Type B pancreatic cell (in vitro differentiated cells): ENCODE measurements around the gene ELMOD1. TPM values are rescaled to one million over a fixed set of nuclear protein-coding genes. Genes with fewer than 3 reads are reported as not detected.

Source experiments
- DNase-seq: peaks from one replicate; pipeline ENCODE4 v3.0.0; 2021; ENCODE audit warnings: mixed read lengths; ENCODE audit not compliant: unreplicated experiment; ENCODE audit errors: extremely low spot score
- H3K27ac Mint-ChIP-seq: 2 replicates; pipeline ENCODE4 v1.8.0; 2021; ENCODE audit warnings: mild to moderate bottlenecking, mixed read lengths
- H3K27me3 Mint-ChIP-seq: 2 replicates; pipeline ENCODE4 v1.8.0; 2021; ENCODE audit warnings: mixed read lengths
- H3K36me3 Mint-ChIP-seq: 2 replicates; pipeline ENCODE4 v1.8.0; 2021; ENCODE audit warnings: mixed read lengths
- H3K4me1 Mint-ChIP-seq: one replicate; pipeline ENCODE4 v1.8.0; 2021; ENCODE audit warnings: mixed read lengths; ENCODE audit not compliant: unreplicated experiment
- H3K4me3 Mint-ChIP-seq: 2 replicates; pipeline ENCODE4 v1.8.0; 2021; ENCODE audit warnings: mild to moderate bottlenecking, mixed read lengths
- H3K9me3 Mint-ChIP-seq: 2 replicates; pipeline ENCODE4 v1.8.0; 2021; ENCODE audit warnings: mixed read lengths
- total RNA-seq: library from RNA; stranded (reverse); gene quantifications from 2 replicates; pipeline ENCODE4 v1.2.1, GENCODE V29; 2021; ENCODE audit warnings: low replicate concordance
- TF ChIP-seq, protein P1 (sequence below): fragments of 200-600 bp; sonication (generic); conservative IDR thresholded peaks from 2 replicates; pipeline ENCODE4 v1.5.0; 2021; ENCODE audit warnings: antibody characterized with exemption, mild to moderate bottlenecking

The ELMOD1 gene
- total RNA-seq, 1 donor from 2014 or later, result 4.0 TPM

DNA sequence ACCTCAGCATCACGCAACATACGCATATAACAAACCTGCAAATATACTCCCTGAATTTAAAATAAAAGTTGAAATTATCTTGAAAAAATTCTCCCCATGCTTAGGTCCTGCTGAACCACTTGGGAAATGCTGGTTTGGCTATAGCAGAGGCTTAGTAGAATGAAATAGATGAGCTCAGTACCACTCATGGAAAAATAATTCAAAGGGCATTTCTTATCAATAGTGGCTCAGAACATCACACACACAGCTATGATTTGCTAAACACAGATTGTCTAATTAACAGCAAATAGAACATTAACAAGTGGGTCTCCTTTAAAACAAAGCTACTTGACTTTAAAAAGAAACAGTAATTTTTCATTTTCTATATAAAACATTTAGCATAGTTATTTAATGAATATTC lies 21.5 kb downstream of the ELMOD1 start:
- TF ChIP-seq, protein P1, sequence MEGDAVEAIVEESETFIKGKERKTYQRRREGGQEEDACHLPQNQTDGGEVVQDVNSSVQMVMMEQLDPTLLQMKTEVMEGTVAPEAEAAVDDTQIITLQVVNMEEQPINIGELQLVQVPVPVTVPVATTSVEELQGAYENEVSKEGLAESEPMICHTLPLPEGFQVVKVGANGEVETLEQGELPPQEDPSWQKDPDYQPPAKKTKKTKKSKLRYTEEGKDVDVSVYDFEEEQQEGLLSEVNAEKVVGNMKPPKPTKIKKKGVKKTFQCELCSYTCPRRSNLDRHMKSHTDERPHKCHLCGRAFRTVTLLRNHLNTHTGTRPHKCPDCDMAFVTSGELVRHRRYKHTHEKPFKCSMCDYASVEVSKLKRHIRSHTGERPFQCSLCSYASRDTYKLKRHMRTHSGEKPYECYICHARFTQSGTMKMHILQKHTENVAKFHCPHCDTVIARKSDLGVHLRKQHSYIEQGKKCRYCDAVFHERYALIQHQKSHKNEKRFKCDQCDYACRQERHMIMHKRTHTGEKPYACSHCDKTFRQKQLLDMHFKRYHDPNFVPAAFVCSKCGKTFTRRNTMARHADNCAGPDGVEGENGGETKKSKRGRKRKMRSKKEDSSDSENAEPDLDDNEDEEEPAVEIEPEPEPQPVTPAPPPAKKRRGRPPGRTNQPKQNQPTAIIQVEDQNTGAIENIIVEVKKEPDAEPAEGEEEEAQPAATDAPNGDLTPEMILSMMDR, result no peak
- Mint-ChIP-seq H3K27ac (no peak overlapping the region), H3K36me3 (no peaks in the 10 kb centered on the region)

DNA sequence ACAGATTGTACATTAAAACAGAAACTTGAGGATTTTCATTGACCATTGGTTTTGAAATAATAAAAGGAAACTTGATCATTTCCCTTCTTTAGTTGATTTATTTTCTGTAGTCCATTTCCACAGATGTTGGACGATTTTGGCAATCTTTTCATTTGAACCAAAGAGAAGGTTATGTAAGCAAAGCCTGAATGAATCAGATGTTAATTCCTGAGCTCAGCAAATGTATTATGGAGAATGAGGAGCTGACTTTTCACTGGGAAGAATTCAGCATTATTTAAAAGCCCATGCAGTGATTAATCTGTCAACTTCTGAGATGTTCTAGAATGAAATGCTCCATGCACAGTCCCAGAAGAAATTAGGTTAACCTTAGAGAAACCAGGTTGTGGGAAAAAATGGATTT lies 29.0 kb downstream of the ELMOD1 start:
- Mint-ChIP-seq H3K9me3 (no peaks in the 10 kb centered on the region), H3K27me3 (no peaks in the 10 kb centered on the region), H3K4me3 (no peak overlapping the region), H3K4me1 (no peaks in the 10 kb centered on the region), H3K27ac (no peak overlapping the region), H3K36me3 (no peaks in the 10 kb centered on the region)
- no peak for DNase-seq
- TF ChIP-seq, protein P1, result no peak

More for the DNA sequence above, 21.5 kb downstream of the ELMOD1 start:
- Mint-ChIP-seq H3K4me3 (no peak overlapping the region), H3K9me3 (no peaks in the 10 kb centered on the region), H3K4me1 (peaks cover 12% of the 10 kb centered on the region), H3K27me3 (no peaks in the 10 kb centered on the region)
- no peak for DNase-seq

DNA sequence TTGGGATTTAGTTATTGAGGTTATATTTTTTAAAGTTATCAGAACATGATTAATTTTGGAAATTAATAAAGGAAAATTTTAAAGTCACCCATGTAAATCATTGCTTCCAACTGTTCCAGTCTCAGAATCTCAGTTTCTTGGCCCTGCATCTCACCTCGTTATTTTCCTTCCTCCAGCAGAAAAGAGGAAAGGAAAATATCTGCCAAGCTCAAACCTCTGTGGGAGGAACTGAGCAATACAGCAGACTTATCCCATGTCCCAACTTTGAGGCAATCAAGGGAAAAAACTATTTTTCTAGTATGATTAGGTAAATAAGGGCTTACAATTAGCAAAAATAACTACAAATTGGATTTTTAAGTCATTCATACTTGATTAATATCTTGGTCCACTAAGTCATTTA lies 30.1 kb downstream of the ELMOD1 start:
- Mint-ChIP-seq H3K9me3 (no peaks in the 10 kb centered on the region), H3K4me1 (no peaks in the 10 kb centered on the region), H3K27me3 (peaks cover 9% of the 10 kb centered on the region), H3K36me3 (no peaks in the 10 kb centered on the region), H3K27ac (no peak overlapping the region), H3K4me3 (no peak overlapping the region)
- TF ChIP-seq, protein P1, result no peak
- DNase-seq, result no peak

DNA sequence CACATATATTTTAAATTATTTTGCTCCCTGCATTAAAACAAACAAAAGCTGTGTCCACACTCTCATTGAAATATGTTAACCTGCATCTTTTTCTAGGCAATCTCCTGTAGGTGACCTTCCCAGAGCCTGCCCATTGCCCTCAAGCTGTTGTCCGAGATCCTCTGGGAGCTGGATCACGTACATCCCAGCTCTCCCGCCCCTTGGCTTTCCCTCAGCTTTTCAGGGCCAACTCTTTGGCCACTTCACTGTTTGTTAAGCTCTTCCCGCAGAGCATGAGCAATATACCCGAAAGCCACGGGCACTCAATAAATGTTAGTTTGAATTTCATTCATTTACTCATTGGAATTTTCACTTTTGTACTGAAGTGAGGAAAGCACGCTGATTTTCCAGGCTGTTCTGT lies 32.2 kb downstream of the ELMOD1 start:
- no peaks in the 10 kb centered on the region for H3K36me3 Mint-ChIP-seq
- H3K4me3 Mint-ChIP-seq, result no peak overlapping the region

GRCh38 chr11:107624983-107625684 lies 34.2 kb downstream of the ELMOD1 start:
- Mint-ChIP-seq H3K9me3 (no peaks in the 10 kb centered on the region), H3K27me3 (peaks cover 16% of the 10 kb centered on the region), H3K4me1 (no peaks in the 10 kb centered on the region), H3K27ac (no peak overlapping the region), H3K4me3 (no peak overlapping the region), H3K36me3 (no peaks in the 10 kb centered on the region)
- TF ChIP-seq, protein P1, result no peak
- no peak for DNase-seq

More for the DNA sequence above, 32.2 kb downstream of the ELMOD1 start:
- H3K27ac Mint-ChIP-seq, result no peak overlapping the region
- no peaks in the 10 kb centered on the region for H3K9me3 Mint-ChIP-seq
- H3K27me3 Mint-ChIP-seq, result peaks cover 10% of the 10 kb centered on the region
- no peaks in the 10 kb centered on the region for H3K4me1 Mint-ChIP-seq
- DNase-seq, result no peak
- TF ChIP-seq, protein P1, result no peak
